SU-DHL-6 (cell line): ENCODE results near the gene SLC45A3.

Experiments
- H2AFZ ChIP-seq: fragments of 200-600 bp; sonication (generic); 2 replicates; pipeline ENCODE4 v1.6.1; 2014; ENCODE audit warnings: low read depth, mild to moderate bottlenecking, moderate library complexity, mixed read lengths, antibody characterized with exemption, low read length; ENCODE audit not compliant: severe bottlenecking
- H3F3A ChIP-seq: fragments of 200-600 bp; shearing (Covaris generic); 2 replicates; pipeline ENCODE4 v1.6.0; 2016; ENCODE audit warnings: antibody characterized with exemption, mild to moderate bottlenecking; ENCODE audit not compliant: insufficient read depth
- H3K27ac ChIP-seq: fragments of 200-600 bp; sonication (generic); 2 replicates; pipeline ENCODE4 v1.5.1; 2016; ENCODE audit warnings: low read depth, mild to moderate bottlenecking, low read length, moderate library complexity, mixed read lengths
- H3K27me3 ChIP-seq: fragments of 200-600 bp; sonication (generic), shearing (Covaris generic); 2 replicates; pipeline ENCODE4 v1.6.0; 2014; ENCODE audit warnings: mild to moderate bottlenecking, low read length
- H3K36me3 ChIP-seq: fragments of 200-600 bp; sonication (generic); 2 replicates; pipeline ENCODE4 v1.6.1; 2014; ENCODE audit warnings: mild to moderate bottlenecking, low read length, mixed read lengths
- H3K4me2 ChIP-seq: fragments of 300-600, 200-600 bp; shearing (Covaris generic), sonication (generic); 2 replicates; pipeline ENCODE4 v1.6.0; 2014; ENCODE audit warnings: low read length, low read depth, mild to moderate bottlenecking; ENCODE audit not compliant: poor library complexity, severe bottlenecking
- H3K4me3 ChIP-seq: fragments of 200-600 bp; sonication (generic); 2 replicates; pipeline ENCODE4 v1.5.1; 2014; ENCODE audit warnings: antibody characterized with exemption, low read length, mild to moderate bottlenecking, mixed read lengths; ENCODE audit not compliant: insufficient read depth, poor library complexity, severe bottlenecking
- H3K79me2 ChIP-seq: fragments of 200-600 bp; sonication (generic); 2 replicates; pipeline ENCODE4 v1.6.1; 2014; ENCODE audit warnings: mild to moderate bottlenecking, low read length, moderate library complexity; ENCODE audit not compliant: insufficient read depth
- H3K9ac ChIP-seq: fragments of 200-600 bp; sonication (generic); 2 replicates; pipeline ENCODE4 v1.7.0; 2014; ENCODE audit warnings: mild to moderate bottlenecking, low read length
- H3K9me2 ChIP-seq: fragments of 200-600 bp; sonication (generic); replicated peaks from 2 replicates; pipeline ENCODE4 v1.6.1; 2014; ENCODE audit warnings: low read length; ENCODE audit not compliant: insufficient read depth
- H3K9me3 ChIP-seq: fragments of 200-600 bp; sonication (generic); 2 replicates; pipeline ENCODE4 v1.6.1; 2014; ENCODE audit warnings: low read length, mixed read lengths; ENCODE audit not compliant: insufficient read depth
- H4K20me1 ChIP-seq: fragments of 200-600 bp; sonication (generic); 2 replicates; pipeline ENCODE4 v1.6.1; 2014; ENCODE audit warnings: low read depth, mild to moderate bottlenecking, antibody characterized with exemption, low read length, moderate library complexity, mixed read lengths
- EZH2phosphoT487 ChIP-seq: fragments of 200-600 bp; sonication (generic), shearing (Covaris generic); conservative IDR thresholded peaks from 2 replicates; pipeline ENCODE4 v1.6.1; 2018; ENCODE audit warnings: mild to moderate bottlenecking, antibody characterized with exemption, low read length, moderate library complexity, mixed read lengths
- TF ChIP-seq, protein P1 (sequence below): fragments of 200-600 bp; sonication (generic); IDR thresholded peaks from one replicate; pipeline ENCODE4 v1.5.1; 2017; ENCODE audit warnings: antibody characterized with exemption, mild to moderate bottlenecking, low read length, moderate library complexity; ENCODE audit not compliant: insufficient read depth, poor library complexity, severe bottlenecking

The SLC45A3 gene

DNA sequence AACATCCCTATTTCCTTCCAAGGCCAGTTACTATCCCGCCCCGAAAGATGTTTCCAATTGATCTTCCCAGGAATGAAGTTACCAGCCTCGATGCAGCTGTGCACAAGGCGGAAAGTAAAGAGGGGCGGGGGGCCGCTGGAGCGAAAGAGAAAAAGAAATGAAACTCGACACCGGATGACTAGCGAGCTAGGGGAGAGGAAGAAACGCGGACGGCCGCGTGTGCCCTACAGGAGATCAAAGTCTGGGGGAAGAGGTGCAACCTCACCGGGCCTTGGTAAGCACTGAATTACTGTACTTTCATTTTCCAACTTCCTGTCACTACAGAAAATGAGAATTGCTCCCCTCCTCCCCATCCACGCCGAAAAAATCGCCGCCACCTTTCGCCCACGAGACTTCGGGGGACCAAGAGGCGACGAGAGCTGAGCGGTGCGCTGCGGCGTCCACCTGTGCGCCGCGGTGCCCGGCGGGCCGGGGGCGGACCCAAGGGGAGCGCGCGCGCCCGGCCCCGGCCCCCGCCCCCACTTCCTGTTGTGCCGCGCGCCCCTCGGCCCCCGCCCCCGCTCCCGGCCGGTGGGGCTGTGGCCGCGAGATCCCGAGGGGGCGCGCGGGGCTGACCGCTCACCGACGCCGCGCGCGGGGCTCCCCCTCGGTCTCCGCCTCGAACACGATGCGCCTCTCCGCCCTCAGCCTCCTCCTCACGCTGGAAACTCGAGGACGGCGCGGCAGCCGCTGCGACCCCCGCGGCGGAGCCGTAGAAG is 49.1 kb downstream of the SLC45A3 start:
- Histone ChIP-seq H3K9me3 (no peaks in the 10 kb centered on the region), H3K9ac (peak overlapping the region; percentile 73), H3K79me2 (peaks cover 48% of the 10 kb centered on the region), H3K27me3 (no peaks in the 10 kb centered on the region), H3K9me2 (no peaks in the 10 kb centered on the region), H2AFZ (no peak overlapping the region), H3K27ac (peak overlapping the region; percentile 95), H3K4me3 (peak overlapping the region; percentile 83), H3K36me3 (0 out of 2 replicates have a peak, but pooled peaks cover 6% of the 10 kb centered on the region), H3F3A (peaks cover 27% of the 10 kb centered on the region), H3K4me2 (peak overlapping the region; percentile 100), H4K20me1 (peaks cover 4% of the 10 kb centered on the region; the same call in 1 of the 2 replicates)
- no peak for TF ChIP-seq EZH2phosphoT487
- TF ChIP-seq, protein P1, sequence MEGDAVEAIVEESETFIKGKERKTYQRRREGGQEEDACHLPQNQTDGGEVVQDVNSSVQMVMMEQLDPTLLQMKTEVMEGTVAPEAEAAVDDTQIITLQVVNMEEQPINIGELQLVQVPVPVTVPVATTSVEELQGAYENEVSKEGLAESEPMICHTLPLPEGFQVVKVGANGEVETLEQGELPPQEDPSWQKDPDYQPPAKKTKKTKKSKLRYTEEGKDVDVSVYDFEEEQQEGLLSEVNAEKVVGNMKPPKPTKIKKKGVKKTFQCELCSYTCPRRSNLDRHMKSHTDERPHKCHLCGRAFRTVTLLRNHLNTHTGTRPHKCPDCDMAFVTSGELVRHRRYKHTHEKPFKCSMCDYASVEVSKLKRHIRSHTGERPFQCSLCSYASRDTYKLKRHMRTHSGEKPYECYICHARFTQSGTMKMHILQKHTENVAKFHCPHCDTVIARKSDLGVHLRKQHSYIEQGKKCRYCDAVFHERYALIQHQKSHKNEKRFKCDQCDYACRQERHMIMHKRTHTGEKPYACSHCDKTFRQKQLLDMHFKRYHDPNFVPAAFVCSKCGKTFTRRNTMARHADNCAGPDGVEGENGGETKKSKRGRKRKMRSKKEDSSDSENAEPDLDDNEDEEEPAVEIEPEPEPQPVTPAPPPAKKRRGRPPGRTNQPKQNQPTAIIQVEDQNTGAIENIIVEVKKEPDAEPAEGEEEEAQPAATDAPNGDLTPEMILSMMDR, result no peak

DNA sequence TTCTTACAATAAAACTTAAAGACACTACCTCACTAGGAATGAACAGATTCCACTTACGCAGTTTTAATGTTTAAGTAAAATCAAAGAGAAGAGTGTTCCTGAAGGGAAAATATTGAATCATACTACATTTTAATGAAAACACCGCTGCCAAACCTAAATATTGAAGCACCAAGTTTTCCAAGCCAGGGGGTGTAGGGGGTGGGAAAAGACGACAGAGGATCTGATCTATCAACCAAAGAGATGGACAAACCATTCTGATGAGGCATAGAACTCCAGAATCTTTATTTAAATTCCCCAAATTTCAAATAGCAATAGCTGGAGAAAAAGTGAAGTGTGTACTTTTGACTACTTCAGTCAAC is 49.7 kb downstream of the SLC45A3 start:
- H2AFZ ChIP-seq, result no peak overlapping the region
- peak overlapping the region; percentile 83 for H3K4me3 ChIP-seq
- H3K36me3 ChIP-seq, result 0 out of 2 replicates have a peak, but pooled peaks cover 6% of the 10 kb centered on the region
- H3F3A ChIP-seq, result peaks cover 27% of the 10 kb centered on the region
- no peaks in the 10 kb centered on the region for H3K9me3 ChIP-seq
- H3K9me2 ChIP-seq, result no peaks in the 10 kb centered on the region
- peak overlapping the region; percentile 100 for H3K4me2 ChIP-seq
- peaks cover 53% of the 10 kb centered on the region for H3K79me2 ChIP-seq
- TF ChIP-seq EZH2phosphoT487, result no peak
- TF ChIP-seq, protein P1, result no peak
- peak overlapping the region; percentile 73 for H3K9ac ChIP-seq
- H3K27me3 ChIP-seq, result no peaks in the 10 kb centered on the region
- peaks cover 4% of the 10 kb centered on the region; the same call in 1 of the 2 replicates for H4K20me1 ChIP-seq
- peak overlapping the region; percentile 95 for H3K27ac ChIP-seq

DNA sequence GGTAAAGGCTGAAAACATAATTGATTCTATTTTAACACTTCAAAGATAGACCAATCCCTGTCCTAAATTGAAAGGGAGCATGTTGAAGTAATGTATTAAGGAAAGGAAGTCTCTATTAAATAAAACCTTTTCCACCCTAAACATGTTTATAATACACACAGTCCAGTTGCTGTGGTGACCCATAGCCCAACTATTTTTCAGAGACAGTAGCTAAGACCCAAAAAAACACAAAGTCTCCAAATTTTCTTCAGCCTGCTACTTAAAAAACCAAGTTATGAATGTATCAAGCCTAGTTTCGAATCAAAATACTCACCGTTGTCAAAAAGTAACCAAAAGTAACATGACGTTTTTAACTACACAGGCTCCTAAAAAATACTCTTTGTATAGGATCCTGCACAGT is 50.1 kb downstream of the SLC45A3 start:
- TF ChIP-seq EZH2phosphoT487, result no peak
- TF ChIP-seq, protein P1, result no peak
- peak overlapping the region; percentile 73 for H3K9ac ChIP-seq
- no peaks in the 10 kb centered on the region for H3K27me3 ChIP-seq
- H3K36me3 ChIP-seq, result 0 out of 2 replicates have a peak, but pooled peaks cover 6% of the 10 kb centered on the region
- no peaks in the 10 kb centered on the region for H3K9me2 ChIP-seq
- H3F3A ChIP-seq, result peaks cover 27% of the 10 kb centered on the region
- H2AFZ ChIP-seq, result no peak overlapping the region
- peak overlapping the region; percentile 100 for H3K4me2 ChIP-seq
- H4K20me1 ChIP-seq, result peaks cover 4% of the 10 kb centered on the region; the same call in 1 of the 2 replicates
- no peaks in the 10 kb centered on the region for H3K9me3 ChIP-seq
- peak overlapping the region; percentile 95 for H3K27ac ChIP-seq
- H3K79me2 ChIP-seq, result peaks cover 57% of the 10 kb centered on the region
- H3K4me3 ChIP-seq, result peak overlapping the region; percentile 83
